22Rv1 (cell line): ENCODE results near the gene NCOA6.

Experiments used
- CTCF ChIP-seq: fragments of 450-650 bp; IDR thresholded peaks from 2 replicates; pipeline ENCODE4 v1.5.1; 2017; ENCODE audit warnings: mild to moderate bottlenecking
- ZFX ChIP-seq: fragments of 450-650 bp; IDR thresholded peaks from 2 replicates; pipeline ENCODE4 v1.6.1; 2017; ENCODE audit warnings: antibody characterized with exemption, borderline replicate concordance

GRCh38 chr20:34771680-34772081, 53.8 kb downstream of the NCOA6 start:
- TF ChIP-seq CTCF (no peak), ZFX (no peak)
